Upper lobe of left lung (tissue), 6 donors: Measurements from ENCODE around the gene ADAMTS1. TPM values are rescaled to one million over a fixed set of nuclear protein-coding genes. Genes with fewer than 3 reads are reported as not detected.
"Not testable (repeated sequence)": the region's sequence is repeated elsewhere in the genome, so short reads cannot be mapped to it uniquely, and the experiment has no call there.

Experiments used
- ATAC-seq, 2 donors: fragments of 200-7000 bp; cut with Tn5 transposase; one replicate each; pipeline ENCODE4 v1.9.1; 2022; ENCODE audit warnings: mild to moderate bottlenecking in 2 of 2, moderate library complexity in 2 of 2; ENCODE audit not compliant: low FRiP score in 2 of 2
- DNase-seq, 2 donors: peaks; one replicate each; pipeline ENCODE4 v3.0.0-alpha.2; 2019 to 2020
- H3K27ac ChIP-seq, 4 donors: fragments of 200-600 bp; sonication (generic); one replicate each; pipeline ENCODE4 v1.5.1; 2016 to 2019
- H3K27me3 ChIP-seq, 4 donors: fragments of 200-600 bp; sonication (generic); one replicate each; pipeline ENCODE4 v1.5.1; 2017 to 2019
- H3K36me3 ChIP-seq, 4 donors: fragments of 200-600 bp; sonication (generic); one replicate each; pipeline ENCODE4 v1.5.1; 2016 to 2019
- H3K4me1 ChIP-seq, 4 donors: fragments of 200-600 bp; sonication (generic); one replicate each; pipeline ENCODE4 v1.5.1; 2018 to 2019
- H3K4me3 ChIP-seq, 4 donors: fragments of 200-600 bp; sonication (generic); one replicate each; pipeline ENCODE4 v1.5.1; 2017 to 2019; ENCODE audit warnings: mild to moderate bottlenecking in 2 of 4, moderate library complexity in 1 of 4
- H3K9me3 ChIP-seq, 4 donors: fragments of 200-600 bp; sonication (generic); one replicate each; pipeline ENCODE4 v1.5.1; 2018 to 2019
- CTCF ChIP-seq, 6 experiments: fragments of 450-650 bp in 4 of 6; fragments of 200-600 bp in 2 of 6; sonication (generic) in 2 of 6; IDR thresholded peaks; one replicate each; pipeline ENCODE4 v1.5.1; 2016 to 2019; ENCODE audit warnings: antibody characterized with exemption in 6 of 6
- EP300 ChIP-seq, 4 donors: sonication (generic); formaldehyde crosslinking; IDR thresholded peaks; one replicate each; pipeline ENCODE4 v1.5.1; 2017; ENCODE audit warnings: antibody characterized with exemption in 4 of 4, control low read depth in 2 of 4
- POLR2A ChIP-seq, 4 donors: fragments of 450-650 bp; IDR thresholded peaks; one replicate each; pipeline ENCODE4 v1.5.1; 2016 to 2017; ENCODE audit warnings: antibody characterized with exemption in 4 of 4, mild to moderate bottlenecking in 2 of 4
- POLR2AphosphoS5 ChIP-seq, 2 donors: sonication (generic); formaldehyde crosslinking; IDR thresholded peaks; one replicate each; pipeline ENCODE4 v1.5.1; 2017; ENCODE audit warnings: antibody characterized with exemption in 2 of 2
- WGBS, 2 donors: methylation state at CpG; one replicate each; pipeline ENCODE4 v1.1.5; 2017 to 2018; 5-methylcytosine and 5-hydroxymethylcytosine counted together
- total RNA-seq, 6 donors: library from RNA; depleted of rRNA in 4 of 6; stranded (reverse); fragments of >200 nt in 4 of 6; gene quantifications; one replicate each; pipeline versions ENCODE4 v1.1.0 to v1.2.1, GENCODE V29; 2016 to 2021
- donor health status: DM: no; HTN: no; CAD: no; lungs with moderate emphysema.
- donor health status: DM: no; HTN: yes; CAD: no; lungs with severe emphysema.

Gene ADAMTS1
- total RNA-seq, 6 donors from 2014 or later, result 37.9 to 144 (median 58.4) TPM

DNA sequence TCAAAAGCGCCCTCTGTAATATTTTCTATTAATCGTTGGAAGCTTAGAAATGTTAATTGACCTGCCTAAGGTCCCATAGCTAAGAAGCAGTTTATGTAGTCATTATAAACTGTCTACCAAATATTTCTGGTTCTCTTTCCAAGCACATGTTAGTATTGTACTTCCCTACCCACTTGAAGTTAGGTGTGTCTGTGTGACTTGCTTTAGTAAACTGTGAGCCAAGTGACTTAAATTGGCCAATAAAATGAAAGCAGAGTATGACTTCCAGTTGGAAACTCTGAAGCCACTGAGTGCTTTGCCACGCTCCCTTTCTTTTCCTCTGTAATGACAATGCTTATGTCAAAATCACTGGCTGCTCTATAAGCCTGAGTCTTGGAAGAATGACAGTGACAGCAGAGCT lies 20.6 kb upstream of the ADAMTS1 start:
- no peak for TF ChIP-seq CTCF (IDR thresholded peaks at IDR 0.05)
- no peak for TF ChIP-seq EP300 (IDR thresholded peaks at IDR 0.05)
- TF ChIP-seq POLR2A (IDR thresholded peaks at IDR 0.05), result no peak
- no peak for TF ChIP-seq POLR2AphosphoS5 (IDR thresholded peaks at IDR 0.05)
- H3K27ac ChIP-seq, result no peak overlapping the region
- no peaks in the 10 kb centered on the region for H3K27me3 ChIP-seq
- ATAC-seq (peak in 1 of 2 donors; percentile 66), DNase-seq (no peak)
- WGBS, 2 donors, result 73 to 75% methylated on average over 3 of the region's 3 CpGs
- H3K36me3 ChIP-seq, result no peaks in the 10 kb centered on the region
- H3K9me3 ChIP-seq, result no peaks in the 10 kb centered on the region
- H3K4me3 ChIP-seq, result no peak overlapping the region
- H3K4me1 ChIP-seq, result no peaks in the 10 kb centered on the region

- not testable (repeated sequence) for H3K4me3 ChIP-seq, H3K36me3 ChIP-seq, H3K9me3 ChIP-seq, ATAC-seq, H3K27ac ChIP-seq, H3K4me1 ChIP-seq, H3K27me3 ChIP-seq, DNase-seq
- WGBS, 2 donors, result 84 to 88% methylated on average over 7 of the region's 7 CpGs
Measured at GRCh38 chr21:26856871-26857350, 11.7 kb upstream of the ADAMTS1 start.

- WGBS, 2 donors, result 95 to 96% methylated on average over 14 of the region's 14 CpGs
- ATAC-seq, H3K27me3 ChIP-seq, H3K4me1 ChIP-seq, H3K4me3 ChIP-seq, H3K36me3 ChIP-seq, H3K27ac ChIP-seq, H3K9me3 ChIP-seq: not testable (repeated sequence)
- peak in 1 of 2 donors; percentile 47 for DNase-seq
Measured at GRCh38 chr21:26854695-26855094, 9.5 kb upstream of the ADAMTS1 start.

DNA sequence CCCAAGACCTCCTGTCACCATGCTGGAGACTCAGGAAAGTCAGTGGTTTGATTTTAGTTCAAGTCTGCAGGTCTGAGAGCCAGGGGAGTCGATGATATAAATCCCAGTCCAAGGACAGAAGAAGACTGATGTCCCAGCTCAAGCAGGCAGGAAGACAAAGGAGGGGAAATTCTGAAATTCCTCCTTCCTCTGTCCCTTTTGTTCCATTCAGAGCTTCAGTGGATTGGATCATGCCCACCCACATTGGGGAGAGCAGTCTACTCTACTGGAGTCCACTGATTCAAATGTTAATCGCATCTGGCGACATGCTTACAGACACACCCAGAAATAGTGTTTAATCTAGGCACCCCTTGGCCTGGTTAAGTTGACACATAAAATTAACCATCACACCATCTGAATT lies 7.2 kb upstream of the ADAMTS1 start:
- ATAC-seq (no peak), DNase-seq (no peak)
- peaks cover 0 to 8% (median 4%) of the 10 kb centered on the region in 4 donors for H3K4me1 ChIP-seq
- TF ChIP-seq POLR2AphosphoS5 (IDR thresholded peaks at IDR 0.05) (no peak), POLR2A (IDR thresholded peaks at IDR 0.05) (no peak), EP300 (IDR thresholded peaks at IDR 0.05) (no peak), CTCF (IDR thresholded peaks at IDR 0.05) (no peak)
- H3K9me3 ChIP-seq, result no peaks in the 10 kb centered on the region
- H3K4me3 ChIP-seq, result no peak overlapping the region
- no peaks in the 10 kb centered on the region for H3K27me3 ChIP-seq
- WGBS, 2 donors, result 84 to 91% methylated on average over 3 of the region's 3 CpGs
- no peaks in the 10 kb centered on the region for H3K36me3 ChIP-seq
- H3K27ac ChIP-seq, result no peak overlapping the region

DNA sequence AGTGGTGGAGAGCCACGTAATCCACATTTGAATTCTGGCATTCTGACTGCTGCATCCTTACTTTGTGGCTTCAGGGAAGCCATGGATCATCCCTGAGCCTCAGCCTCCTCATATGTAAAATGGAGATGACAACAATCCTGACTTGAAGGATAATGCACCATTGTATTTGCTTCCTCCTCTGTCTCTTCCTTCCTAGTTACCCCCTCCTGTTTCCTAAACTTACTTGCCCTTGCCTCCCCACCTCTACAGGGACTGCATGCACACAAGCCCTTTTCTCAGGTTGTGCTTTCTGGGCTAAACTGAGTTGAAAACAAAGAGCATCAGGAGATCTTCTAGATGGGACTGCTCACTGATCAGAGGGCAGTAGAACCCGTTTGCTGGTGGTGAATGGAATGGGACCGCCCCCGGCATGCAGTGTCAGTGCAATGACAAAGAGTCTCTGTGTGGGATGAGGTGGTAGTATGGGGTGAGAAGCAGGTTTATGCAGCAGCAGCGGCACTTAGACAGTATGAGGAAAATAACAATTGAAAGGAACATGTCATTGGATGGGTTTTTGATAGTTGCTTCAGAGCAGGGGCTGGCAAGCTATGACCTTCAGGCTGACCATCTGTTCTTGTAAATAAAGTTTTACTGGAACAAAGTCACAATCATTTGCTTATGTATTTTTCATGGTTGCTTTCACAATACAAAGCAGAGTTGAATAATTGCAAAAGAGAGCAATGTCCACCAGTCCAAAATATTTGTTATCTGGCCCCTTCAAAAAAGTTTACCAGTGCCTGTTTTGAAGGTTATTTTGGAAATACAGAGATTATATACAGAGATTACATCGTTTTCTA lies 6.1 kb upstream of the ADAMTS1 start:
- no peak overlapping the region for H3K27ac ChIP-seq
- no peaks in the 10 kb centered on the region for H3K27me3 ChIP-seq
- H3K4me1 ChIP-seq, result peaks cover 0 to 17% (median 11%) of the 10 kb centered on the region in 4 donors
- no peak for TF ChIP-seq CTCF (IDR thresholded peaks at IDR 0.05)
- TF ChIP-seq POLR2A (IDR thresholded peaks at IDR 0.05), result no peak
- TF ChIP-seq POLR2AphosphoS5 (IDR thresholded peaks at IDR 0.05), result no peak
- no peak for TF ChIP-seq EP300 (IDR thresholded peaks at IDR 0.05)
- H3K9me3 ChIP-seq, result no peaks in the 10 kb centered on the region
- DNase-seq (no peak), ATAC-seq (no peak)
- WGBS, 2 donors, result 81 to 84% methylated on average over 6 of the region's 6 CpGs
- H3K4me3 ChIP-seq, result no peak overlapping the region
- H3K36me3 ChIP-seq, result no peaks in the 10 kb centered on the region
